HT-29 (cell line): ENCODE results near the gene FAM107B. TPM values are rescaled to one million over a fixed set of nuclear protein-coding genes. Genes with fewer than 3 reads are reported as not detected.

Experiments
- DNase-seq: peaks from one replicate; pipeline ENCODE4 v3.0.0-alpha.2; 2015; ENCODE audit warnings: low spot score
- total RNA-seq: library from RNA; depleted of rRNA; stranded (reverse); fragments of >200 nt; shearing (Covaris generic); gene quantifications from 2 replicates; pipeline ENCODE4 v1.2.3, GENCODE V29; 2014

Gene FAM107B
- total RNA-seq, 1 experiment from 2014 or later: 11.0 TPM

DNA sequence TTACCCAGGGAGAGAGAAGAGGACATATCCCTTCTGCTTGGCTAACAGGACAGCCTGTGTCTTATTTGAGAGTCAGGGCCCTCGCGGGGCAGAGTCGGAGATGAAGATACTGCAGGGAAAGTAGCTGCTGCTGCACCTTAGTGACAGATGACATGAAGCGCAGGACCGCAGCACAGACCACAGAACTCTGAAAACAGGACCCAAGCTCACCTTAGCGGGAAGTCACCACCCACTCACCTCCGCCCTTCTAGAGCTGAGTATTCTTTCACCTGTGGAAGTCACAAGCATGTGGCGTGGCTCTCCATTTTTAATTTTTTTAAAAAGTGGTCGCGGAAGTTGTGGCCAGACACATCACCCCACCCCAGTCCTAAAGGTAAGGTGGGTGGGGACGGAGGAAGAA lies 191.4 kb downstream of the FAM107B start:
- no peak for DNase-seq

- DNase-seq: no peak
These were observed 193.0 kb downstream of the FAM107B start for GRCh38 chr10:14581553-14582321.

- no peak for DNase-seq
These were observed 193.9 kb downstream of the FAM107B start for GRCh38 chr10:14580671-14581332.

GRCh38 chr10:14579405-14579804 lies 195.3 kb downstream of the FAM107B start:
- no peak for DNase-seq

DNA sequence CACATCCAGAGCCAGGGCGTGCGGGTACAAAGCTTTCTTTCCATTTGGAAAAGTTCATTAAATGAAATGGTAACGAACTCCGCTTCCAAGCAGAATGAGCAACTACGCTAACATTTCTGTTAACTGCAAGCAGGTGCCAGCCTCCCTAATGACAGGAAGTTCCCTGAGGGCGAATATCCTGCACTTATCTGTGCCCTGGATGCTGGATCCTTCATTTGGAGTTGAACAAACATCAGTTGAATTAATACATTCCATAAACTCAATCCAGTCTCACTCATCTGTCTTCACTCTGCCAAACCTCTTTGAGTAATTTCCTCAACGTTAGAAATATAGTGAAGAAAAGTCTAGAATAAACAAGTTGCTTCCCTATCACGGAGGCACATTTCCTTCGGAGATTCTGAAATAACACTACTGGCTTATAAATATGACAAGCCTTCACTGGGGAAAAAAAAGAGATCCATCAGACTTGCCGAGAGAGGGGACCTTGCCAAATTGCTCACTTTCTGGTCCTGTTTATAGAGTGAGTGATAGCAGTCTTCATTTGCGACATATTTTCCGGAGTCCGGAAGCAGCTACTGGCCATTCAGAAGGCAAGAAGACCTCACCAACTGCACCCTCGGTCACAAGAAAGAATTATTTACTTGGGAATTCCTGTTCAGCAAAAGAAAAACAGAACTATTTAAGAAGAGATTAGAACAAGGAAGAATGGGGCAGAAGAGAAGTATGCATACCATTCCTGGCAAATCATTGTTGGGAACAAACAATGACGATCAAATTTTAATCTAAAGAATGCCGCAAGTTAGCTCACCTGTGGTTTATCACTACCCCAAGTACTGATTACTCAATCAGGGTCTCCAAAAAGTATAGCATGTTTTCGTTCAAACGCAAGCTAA lies 196.4 kb downstream of the FAM107B start:
- peak; percentile 57 for DNase-seq

DNA sequence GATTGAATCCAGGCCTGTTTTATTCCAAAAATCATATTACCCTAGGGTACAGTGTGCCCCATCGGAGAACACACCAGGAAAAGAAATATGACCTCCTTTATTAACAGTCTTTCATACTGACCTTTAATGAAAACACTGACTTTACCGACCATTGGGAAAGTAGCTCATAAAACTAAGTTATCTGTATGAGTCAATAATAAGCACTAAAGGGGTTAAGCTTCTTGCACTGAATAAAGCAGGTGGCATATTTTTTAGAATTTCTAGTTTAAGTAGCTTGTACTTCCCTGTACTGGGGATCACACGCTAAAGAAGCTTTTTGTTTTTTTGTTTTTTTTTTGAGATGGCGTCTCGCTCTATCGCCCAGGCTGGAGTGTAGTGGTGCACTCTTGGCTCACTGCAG lies 199.8 kb downstream of the FAM107B start:
- DNase-seq: no peak

- no peak for DNase-seq
These were observed 200.4 kb downstream of the FAM107B start for GRCh38 chr10:14574291-14574690.

DNA sequence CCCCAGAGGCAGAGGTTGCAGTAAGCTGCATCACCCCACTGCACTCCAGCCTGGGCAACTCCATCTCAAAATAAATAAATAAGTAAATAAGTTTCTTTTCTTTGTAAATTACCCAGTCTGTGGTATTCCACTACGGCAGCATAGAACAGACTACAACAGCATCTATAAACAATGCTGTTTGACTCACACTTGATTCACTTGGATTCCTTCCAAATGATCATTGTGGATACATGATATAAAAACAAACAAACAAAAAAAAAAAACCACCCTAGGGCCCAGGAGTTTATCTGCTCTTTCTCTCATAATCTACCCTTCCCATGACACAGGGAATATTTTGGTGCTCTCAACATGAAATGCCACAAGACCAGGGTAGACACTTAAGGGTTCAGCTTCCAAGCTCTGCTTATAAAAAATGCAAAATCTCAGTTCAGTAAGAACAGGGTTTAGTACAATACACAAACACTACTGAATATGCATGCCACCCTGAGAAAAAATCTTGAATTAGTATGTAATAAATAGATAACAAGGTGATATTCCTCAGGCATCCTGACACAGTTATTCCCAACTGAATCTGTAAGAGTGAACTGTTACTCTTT lies 200.9 kb downstream of the FAM107B start:
- DNase-seq: peak; percentile 39

- no peak for DNase-seq
These were observed 201.9 kb downstream of the FAM107B start for GRCh38 chr10:14572811-14573210.

GRCh38 chr10:14571866-14572507 lies 202.7 kb downstream of the FAM107B start:
- DNase-seq: peak; percentile 81

DNA sequence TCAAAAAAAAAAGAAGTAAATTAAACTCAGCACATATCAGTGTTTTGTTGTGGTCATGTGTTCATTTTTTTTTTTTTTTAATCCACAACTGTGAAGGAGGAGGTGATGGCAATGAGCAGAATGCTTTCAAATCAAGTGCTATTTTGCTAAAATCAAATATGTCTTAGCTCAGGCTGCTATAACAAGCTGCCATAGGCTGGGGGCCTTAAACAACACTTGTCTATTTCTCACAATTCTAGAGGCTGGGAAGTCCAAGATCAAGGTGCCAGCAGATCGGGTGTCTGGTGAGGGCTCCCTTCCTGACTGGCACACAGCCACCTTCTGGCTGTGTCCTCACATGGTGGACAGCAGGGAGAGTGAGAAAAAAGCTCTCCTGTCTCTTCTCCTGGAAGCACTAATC lies 203.9 kb downstream of the FAM107B start:
- no peak for DNase-seq

GRCh38 chr10:14569274-14570060 lies 205.2 kb downstream of the FAM107B start:
- DNase-seq: no peak

DNA sequence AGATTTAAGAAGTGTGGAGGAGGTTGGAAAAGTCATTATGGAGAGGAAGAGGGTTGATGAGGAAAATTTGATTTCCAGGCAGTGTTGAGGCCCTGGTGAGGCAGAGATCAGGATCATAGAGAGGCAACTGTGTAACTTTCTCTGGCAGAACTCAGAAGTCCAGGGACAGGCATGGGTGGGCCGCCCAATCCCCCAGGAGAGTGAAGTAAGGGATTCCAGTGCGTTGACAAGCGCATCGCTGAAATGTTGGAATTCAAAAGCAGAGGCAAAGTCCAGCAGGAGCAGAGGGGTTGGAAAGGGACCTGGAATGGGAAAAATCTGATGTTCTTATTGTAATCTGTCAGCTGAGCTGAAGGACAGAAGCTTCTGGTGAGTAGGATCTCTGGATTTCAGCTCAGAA lies 207.3 kb downstream of the FAM107B start:
- no peak for DNase-seq

GRCh38 chr10:14566498-14566897 lies 208.2 kb downstream of the FAM107B start:
- DNase-seq: no peak

- DNase-seq: no peak
These were observed 209.5 kb downstream of the FAM107B start for GRCh38 chr10:14565199-14565598.

DNA sequence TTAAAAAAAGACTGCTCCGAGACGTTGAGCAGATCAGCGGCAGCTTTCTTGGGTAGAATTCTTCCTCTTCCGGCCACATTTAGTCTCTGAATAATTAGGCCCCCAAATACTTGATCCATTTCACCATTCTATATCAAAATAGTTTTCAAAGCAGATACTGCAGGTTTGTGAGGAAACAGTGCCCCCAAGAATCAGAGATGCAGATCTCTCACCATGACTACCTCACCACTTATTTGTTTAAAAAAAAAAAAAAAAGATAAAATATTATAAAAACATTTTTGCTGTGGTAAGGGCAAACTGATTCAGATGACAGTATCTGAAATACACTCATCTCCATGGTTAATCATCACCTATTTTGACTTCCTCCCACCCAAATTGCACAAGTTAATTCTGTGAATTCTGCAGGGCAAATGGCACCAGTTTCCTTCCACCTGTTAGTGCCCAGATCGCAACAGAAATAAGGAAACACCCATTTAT lies 210.4 kb downstream of the FAM107B start:
- DNase-seq: no peak

DNA sequence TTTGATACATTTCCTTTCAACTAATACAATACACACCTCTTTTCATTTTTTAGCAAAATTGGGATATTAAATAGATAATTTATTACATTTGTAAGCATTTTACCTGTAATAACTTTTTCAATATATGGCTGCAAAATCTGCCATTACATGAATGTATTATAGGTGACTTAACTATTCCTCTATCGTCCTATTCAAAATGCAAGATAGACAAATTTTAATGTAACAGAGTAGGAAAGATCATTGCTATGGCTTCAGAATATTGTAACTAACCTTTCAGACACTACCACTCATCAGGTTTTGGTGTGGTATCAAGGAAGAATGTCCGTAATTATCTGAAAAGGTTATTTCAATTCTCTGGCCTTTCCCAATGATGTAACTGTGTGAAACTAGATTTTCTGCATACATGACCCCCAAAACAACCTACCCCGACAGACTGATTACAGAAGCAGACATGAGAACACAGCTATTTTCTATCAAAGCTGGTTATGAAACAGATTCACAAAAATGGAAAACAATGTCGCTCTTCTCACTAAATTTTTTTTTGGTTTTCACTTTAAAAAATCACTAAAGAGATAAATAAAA lies 211.2 kb downstream of the FAM107B start:
- no peak for DNase-seq

- no peak for DNase-seq
These were observed 211.7 kb downstream of the FAM107B start for GRCh38 chr10:14563076-14563336.

DNA sequence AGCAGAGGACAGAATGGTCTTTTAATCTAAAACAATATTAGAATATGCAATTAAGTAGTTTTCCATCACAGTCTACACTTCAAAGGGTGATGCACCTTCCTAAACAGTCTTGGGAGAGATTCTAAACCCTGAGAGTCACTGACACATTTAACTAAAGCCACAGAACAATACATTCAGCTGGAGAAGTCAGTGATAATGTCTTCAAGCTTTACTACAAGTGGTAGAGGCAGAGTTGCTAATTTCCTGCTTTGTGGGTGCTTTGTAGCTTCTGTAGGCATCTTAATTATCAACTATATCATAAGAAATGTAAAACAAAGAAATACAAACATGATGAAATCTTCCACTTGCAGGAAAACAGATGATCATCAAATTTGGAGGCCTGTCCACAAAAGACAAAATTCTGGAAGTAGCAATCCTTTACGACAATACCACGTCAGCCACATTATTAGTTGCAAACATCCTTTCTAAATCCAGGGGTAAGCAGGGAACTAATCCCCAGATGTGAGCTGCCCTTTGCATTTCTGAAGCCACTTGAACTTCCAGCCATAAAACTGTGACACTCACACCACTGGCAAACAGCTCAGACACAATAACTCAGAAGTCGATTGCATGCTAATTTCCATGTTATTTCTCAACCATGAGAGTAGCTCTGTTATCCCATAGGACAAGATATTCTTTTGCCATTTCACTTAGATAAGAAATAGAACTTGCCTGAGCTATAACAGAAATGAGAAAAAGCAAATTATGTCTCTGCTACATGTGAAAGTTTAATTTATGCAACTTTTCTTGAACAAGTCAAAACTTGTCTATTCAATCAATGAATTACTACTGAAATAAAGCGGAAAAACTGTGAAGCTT lies 212.2 kb downstream of the FAM107B start:
- no peak for DNase-seq
